Activated CD4-positive, alpha-beta T cell treated with anti-CD3 and anti-CD28 coated beads, Interleukin-2, amount 50 U/mL, for 48 hours (primary cell): ENCODE data around the gene VSTM1.
"Not testable (repeated sequence)": the region's sequence is repeated elsewhere in the genome, so short reads cannot be mapped to it uniquely, and the experiment has no call there.

Experiments
- DNase-seq, 2 experiments: peaks; one replicate each; pipeline ENCODE4 v3.0.0-alpha.2; 2020

Gene VSTM1, protein sequence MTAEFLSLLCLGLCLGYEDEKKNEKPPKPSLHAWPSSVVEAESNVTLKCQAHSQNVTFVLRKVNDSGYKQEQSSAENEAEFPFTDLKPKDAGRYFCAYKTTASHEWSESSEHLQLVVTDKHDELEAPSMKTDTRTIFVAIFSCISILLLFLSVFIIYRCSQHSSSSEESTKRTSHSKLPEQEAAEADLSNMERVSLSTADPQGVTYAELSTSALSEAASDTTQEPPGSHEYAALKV

GRCh38 chr19:54063350-54064116 is at the start of gene VSTM1:
Gene VSTM1, minus strand, starts transcription at chr19:54063897. Its CDS starts 120 bp downstream, at chr19:54063777.
- DNase-seq, result no peak

- DNase-seq, result no peak
These were observed 46.0 kb upstream of the VSTM1 start for GRCh38 chr19:54109651-54110050.

GRCh38 chr19:54108496-54108895 is 44.8 kb upstream of the VSTM1 start:
- DNase-seq, result no peak

DNA sequence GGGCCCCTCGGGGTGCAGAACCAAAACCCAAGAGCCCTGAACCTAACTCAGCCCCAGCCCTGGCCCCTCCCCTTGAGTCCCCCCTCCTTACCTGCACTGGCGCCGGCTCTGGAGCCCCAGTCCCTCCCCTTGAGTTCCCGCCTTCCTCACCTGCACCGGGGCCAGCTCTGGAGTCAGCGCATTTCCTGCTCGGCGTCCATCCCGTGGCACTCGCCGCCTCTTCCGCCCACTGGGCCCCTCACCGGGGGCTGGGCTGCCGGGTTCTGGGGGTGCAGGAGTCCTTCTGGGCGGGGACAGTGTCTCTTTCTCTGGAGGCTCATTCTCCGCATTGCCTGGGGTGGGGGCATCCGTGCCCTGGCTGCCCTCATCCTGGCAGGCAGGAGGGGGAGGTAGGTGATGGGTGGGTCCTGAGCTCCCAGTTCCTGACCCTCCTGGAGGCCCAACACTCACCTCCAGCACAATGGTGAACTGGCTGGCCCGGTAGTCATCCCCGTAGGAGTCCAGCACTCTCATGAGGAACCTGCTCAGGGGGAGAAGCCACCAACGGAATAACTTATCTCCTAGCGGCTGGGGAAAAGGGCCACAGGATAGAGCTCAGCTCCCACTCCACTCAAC is 44.3 kb upstream of the VSTM1 start:
- DNase-seq, result no peak

GRCh38 chr19:54106716-54107115 is 43.0 kb upstream of the VSTM1 start:
- no peak for DNase-seq

DNA sequence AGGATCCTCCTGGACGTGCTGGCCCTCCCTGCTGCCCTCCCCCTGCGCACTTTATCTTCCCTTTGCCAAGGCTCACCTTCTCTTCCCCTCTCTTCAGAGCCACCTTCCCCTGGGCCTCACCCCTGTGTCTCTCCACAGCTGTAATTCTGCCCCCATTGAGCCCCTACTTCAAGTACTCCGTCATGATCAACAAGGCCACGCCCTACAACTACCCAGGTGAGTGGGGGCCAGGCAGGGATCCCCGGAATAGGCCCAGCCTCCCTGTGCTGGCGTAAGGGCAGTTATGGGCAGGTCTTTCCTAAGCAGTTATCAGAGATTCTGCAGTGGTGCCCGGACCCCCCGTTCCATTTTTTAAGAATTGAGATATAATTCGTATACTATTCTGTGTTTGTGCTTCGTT is 42.1 kb upstream of the VSTM1 start:
- no peak for DNase-seq

GRCh38 chr19:54104998-54105715 is 41.5 kb upstream of the VSTM1 start:
- no peak for DNase-seq

DNA sequence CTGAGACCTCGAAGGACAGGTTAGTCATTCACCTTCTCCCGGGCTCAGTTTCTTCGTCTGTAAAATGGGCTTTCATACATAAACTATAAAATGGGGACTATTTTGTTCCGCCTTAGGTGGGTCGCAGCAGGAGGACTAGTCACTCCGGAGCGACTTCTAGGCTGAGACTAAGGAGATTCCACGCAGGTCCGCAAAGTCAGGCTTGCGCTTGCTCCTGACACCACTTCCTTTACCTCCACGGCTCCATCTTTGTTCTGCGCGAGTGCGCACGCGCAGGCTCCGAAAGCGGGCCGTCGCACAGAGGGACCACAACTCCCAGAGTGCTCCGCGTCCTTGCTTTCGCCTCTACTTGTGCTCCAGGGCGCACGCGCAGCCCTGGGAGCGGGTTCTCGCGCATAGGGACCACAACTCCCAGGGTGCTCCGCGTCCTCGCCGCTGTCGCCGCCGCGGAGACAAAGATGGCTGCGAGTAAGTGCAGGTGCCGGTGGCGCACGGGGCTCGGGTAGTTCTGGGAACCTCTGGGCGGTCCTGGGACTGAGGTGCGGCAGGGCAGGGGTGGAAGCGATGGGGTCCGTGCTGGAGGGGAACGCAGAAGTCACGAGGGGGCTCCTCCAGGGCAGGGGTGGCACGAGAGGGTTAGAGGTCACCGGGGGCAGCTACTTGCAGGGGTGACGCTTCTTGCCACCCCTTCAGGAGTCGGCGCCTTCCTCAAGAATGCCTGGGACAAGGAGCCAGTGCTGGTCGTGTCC is 38.9 kb upstream of the VSTM1 start, which contains the start of gene NDUFA3:
Gene NDUFA3, plus strand, starts transcription at position 435 of the 749 bp plus-strand sequence. Its CDS starts 24 bp downstream, at position 459.
- peak; percentile 95 to 96 for DNase-seq

DNA sequence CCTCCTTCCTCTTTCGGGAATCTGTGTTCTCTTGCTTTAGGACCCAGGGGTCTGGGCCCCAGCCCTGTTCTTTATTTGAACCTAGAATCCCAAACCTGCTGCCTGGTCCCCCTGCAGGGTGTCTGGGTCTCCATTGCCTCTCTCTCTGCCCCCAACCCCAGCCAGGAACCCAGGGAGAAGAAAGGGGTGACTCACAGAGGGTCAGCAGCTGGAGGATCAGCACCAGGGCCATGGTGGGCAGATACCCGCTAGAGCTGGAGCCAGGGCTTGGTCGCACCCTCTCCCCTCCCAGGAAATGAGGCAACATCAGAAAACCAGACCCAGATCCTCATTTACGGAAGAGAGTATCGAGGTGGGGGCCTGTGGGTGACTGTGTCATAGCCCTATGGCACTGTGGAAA is 36.9 kb upstream of the VSTM1 start, which contains the start of gene OSCAR:
Gene OSCAR, minus strand, starts transcription at position 243 of the 400 bp plus-strand sequence. Its CDS starts 11 bp downstream, at position 232.
- DNase-seq, result no peak

DNA sequence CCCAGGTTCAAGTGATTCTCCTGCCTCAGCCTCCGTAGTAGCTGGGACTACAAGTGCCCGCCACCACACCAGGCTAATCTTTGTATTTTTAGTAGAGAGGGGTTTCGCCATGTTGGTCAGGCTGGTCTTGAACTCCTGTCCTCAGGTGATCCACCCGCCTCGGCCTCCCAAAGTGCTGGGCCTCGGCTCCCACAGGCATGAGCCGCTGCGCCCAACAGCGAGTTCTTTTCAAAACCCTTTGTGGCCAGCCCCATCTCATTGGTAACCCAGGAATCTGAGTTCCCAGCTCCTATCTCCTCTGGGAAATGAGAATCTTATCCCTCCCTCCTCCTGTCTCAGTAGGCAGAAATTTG is 36.2 kb upstream of the VSTM1 start:
- not testable (repeated sequence) for DNase-seq

- DNase-seq, result no peak
These were observed 35.6 kb upstream of the VSTM1 start for GRCh38 chr19:54099190-54099902.

DNA sequence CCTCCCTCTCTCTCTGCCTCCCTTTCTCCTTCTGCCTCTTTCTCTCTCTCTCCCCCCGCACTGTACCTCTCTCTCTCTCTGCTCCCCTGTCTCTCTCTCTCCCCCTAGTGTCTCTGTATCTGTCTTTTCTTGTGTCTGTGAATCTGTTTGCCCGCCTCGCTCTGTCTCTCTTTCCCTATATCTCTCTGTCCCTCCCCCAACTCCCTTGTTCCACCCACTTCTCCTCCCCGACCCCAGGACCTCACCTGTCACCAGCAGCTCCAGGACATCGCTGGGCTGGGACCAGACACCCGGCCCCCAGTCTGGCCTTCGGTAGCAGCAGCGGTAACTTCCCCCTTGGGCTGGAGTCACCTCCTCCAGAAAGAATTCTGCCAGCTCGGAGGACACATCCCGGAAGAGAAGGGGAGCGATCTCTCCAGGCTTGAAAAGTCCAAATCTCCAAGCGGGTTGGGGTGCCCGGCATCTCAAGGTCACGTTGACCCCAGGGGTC is 33.0 kb upstream of the VSTM1 start:
- DNase-seq, result no peak

DNA sequence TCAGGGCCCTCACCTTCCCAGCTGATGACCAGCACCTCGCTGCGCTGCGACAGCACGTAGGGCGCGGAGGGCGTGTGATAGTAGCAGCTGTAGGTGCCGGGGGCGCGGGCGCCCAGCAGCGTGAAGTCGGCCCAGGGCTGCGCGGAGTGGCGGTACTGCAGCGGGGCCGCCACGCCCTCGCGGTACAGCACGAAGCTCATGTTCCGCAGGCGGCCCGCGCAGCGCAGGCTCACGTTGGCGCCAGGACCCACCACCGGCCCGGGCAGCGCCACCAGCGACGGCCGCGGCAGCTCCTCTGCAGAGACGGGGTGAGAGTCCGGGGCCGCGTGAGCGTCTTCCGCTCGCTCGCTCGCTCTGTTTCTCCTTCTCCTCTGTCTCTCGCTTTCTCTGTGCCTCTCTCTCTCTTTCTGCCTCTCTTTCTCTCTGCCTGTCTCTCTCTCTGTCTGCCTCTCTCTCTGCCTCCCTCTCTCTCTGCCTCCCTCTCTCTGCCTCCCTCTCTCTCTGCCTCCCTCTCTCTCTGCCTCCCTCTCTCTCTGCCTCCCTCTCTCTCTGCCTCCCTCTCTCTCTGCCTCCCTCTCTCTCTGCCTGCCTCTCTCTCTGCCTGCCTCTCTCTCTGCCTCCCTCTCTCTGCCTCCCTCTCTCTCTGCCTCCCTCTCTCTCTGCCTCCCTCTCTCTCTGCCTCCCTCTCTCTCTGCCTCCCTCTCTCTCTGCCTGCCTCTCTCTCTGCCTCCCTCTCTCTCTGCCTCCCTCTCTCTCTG is 32.3 kb upstream of the VSTM1 start:
- peak; percentile 43 to 53 for DNase-seq

GRCh38 chr19:54095136-54095858 is 31.6 kb upstream of the VSTM1 start:
- DNase-seq, result no peak

DNA sequence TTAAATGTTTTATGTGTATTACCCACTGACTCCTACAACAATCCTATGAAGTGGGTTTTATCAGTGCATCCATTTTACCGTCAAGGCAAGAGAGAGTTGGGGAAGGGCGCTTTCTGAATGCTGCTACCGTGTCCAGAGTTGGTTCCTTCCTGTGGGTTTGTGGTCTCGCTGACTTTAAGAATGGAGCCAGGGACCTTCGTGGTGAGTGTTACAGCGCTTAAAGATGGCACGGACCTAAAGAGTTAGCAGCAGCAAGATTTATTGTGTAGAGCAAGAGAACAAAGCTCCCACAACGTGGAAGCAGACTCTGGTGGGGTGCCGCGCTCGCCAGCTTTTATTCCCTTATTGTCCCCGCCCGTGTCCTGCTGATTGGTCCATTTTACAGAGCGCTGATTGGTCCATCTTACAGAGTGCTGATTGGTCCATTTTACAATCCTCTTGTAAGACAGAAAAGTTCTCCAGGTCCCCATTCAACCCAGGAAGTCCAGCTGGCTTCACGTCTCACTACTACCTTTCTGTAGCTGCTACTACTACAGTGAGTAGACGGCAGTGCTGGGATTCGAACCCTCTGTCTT is 30.8 kb upstream of the VSTM1 start:
- no peak for DNase-seq

- no peak for DNase-seq
These were observed 20.7 kb upstream of the VSTM1 start for GRCh38 chr19:54084410-54084809.

GRCh38 chr19:54081032-54081431 is 17.3 kb upstream of the VSTM1 start, which contains the start of gene TARM1:
Gene TARM1, minus strand, starts transcription at chr19:54081365. Its CDS starts 25 bp downstream, at chr19:54081340.
- no peak for DNase-seq

DNA sequence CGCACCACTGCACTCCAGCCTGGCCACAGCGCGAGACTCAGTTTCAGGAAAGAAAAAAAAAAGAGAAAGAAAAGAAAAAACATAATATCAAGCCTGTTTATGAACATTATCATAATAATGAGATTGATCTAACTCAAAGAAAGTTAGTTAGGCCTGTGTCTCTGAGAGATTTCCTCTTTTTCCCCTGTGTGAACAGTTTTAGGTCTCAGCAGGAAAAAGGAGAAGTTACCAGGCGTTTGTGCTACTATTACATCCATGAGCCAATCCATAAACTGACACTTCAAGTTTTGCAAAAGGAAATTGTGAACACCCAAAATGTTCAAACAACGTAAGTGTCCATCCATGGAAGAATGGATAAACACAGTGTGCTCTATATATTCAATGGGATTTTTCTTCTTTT is 13.6 kb upstream of the VSTM1 start:
- DNase-seq, result no peak

- no peak for DNase-seq
These were observed 11.2 kb upstream of the VSTM1 start for GRCh38 chr19:54074851-54075250.

DNA sequence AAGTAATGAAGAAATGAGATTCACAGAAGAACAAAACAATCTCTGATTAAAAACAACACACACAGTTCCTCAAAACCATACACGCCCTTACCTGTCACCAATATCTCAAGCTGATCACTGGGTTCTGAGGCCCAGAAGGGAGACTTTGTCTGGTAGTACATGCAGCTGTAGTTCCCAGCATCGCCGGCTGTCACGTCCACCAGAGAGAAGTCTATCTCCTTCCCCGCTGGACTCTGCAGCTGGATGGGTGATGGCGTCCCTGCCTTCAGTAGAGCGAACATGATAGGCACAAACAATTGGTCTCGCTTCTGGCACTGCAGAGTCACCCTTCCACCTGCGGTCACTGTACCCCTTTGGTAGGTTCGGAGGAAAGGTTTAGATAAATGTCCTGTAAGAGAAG is 10.1 kb upstream of the VSTM1 start:
- DNase-seq, result no peak
